ENCODE results near the gene EML6.

Gene EML6

GRCh38 chr2:54704688-54705605 is 18.5 kb upstream of the EML6 start:
- Histone ChIP-seq H3K36me3 (no peaks in the 10 kb centered on the region), H3K4me2 (no peak overlapping the region), H3K27me3 (peaks cover 39% of the 10 kb centered on the region), H3K9me3 (no peaks in the 10 kb centered on the region), H3K9ac (no peak overlapping the region), H4K20me1 (peaks cover 24% of the 10 kb centered on the region), H3K4me3 (no peak overlapping the region), H3K4me1 (peaks cover 9% of the 10 kb centered on the region), H3K27ac (no peak overlapping the region)
- no peak for TF ChIP-seq Cebpa-rat (IDR thresholded peaks at IDR 0.05)

- Histone ChIP-seq H4K20me1 (peaks cover 29% of the 10 kb centered on the region), H3K9me3 (no peaks in the 10 kb centered on the region), H3K36me3 (no peaks in the 10 kb centered on the region), H3K4me2 (no peak overlapping the region), H3K4me1 (peaks cover 9% of the 10 kb centered on the region), H3K27me3 (peaks cover 51% of the 10 kb centered on the region), H3K4me3 (no peak overlapping the region), H3K9ac (no peak overlapping the region), H3K27ac (no peak overlapping the region)
- TF ChIP-seq Cebpa-rat (IDR thresholded peaks at IDR 0.05) = no peak
These were observed 16.8 kb upstream of the EML6 start for GRCh38 chr2:54706622-54707021.

GRCh38 chr2:54708584-54709335 is 14.7 kb upstream of the EML6 start:
- Histone ChIP-seq H3K4me1 (peaks cover 9% of the 10 kb centered on the region), H3K4me3 (peak overlapping the region; percentile 46), H3K9me3 (no peaks in the 10 kb centered on the region), H3K4me2 (peak overlapping the region; percentile 30), H3K9ac (no peak overlapping the region), H4K20me1 (peaks cover 29% of the 10 kb centered on the region), H3K27me3 (peaks cover 54% of the 10 kb centered on the region), H3K27ac (no peak overlapping the region), H3K36me3 (no peaks in the 10 kb centered on the region)
- TF ChIP-seq Cebpa-rat (IDR thresholded peaks at IDR 0.05) = no peak

- Histone ChIP-seq H3K4me2 (peak overlapping the region; percentile 30; the same call in 1 of the 2 replicates), H4K20me1 (peaks cover 29% of the 10 kb centered on the region), H3K9ac (no peak overlapping the region), H3K27ac (no peak overlapping the region), H3K4me1 (peaks cover 9% of the 10 kb centered on the region), H3K9me3 (no peaks in the 10 kb centered on the region), H3K36me3 (no peaks in the 10 kb centered on the region), H3K4me3 (no peak overlapping the region), H3K27me3 (peaks cover 54% of the 10 kb centered on the region)
- no peak for TF ChIP-seq Cebpa-rat (IDR thresholded peaks at IDR 0.05)
These were observed 14.1 kb upstream of the EML6 start for GRCh38 chr2:54709336-54709809.

- H3K27me3 ChIP-seq = peaks cover 54% of the 10 kb centered on the region
- H3K9me3 ChIP-seq = no peaks in the 10 kb centered on the region
- H3K4me1 ChIP-seq = peaks cover 9% of the 10 kb centered on the region
- H4K20me1 ChIP-seq = peaks cover 29% of the 10 kb centered on the region
- TF ChIP-seq Cebpa-rat (IDR thresholded peaks at IDR 0.05) = no peak
- H3K4me2 ChIP-seq = no peak overlapping the region
- H3K9ac ChIP-seq = no peak overlapping the region
- no peak overlapping the region for H3K4me3 ChIP-seq
- H3K27ac ChIP-seq = no peak overlapping the region
- no peaks in the 10 kb centered on the region for H3K36me3 ChIP-seq
These were observed 13.2 kb upstream of the EML6 start for GRCh38 chr2:54710216-54710615.

- H3K9ac ChIP-seq = no peak overlapping the region
- peaks cover 40% of the 10 kb centered on the region for H3K27me3 ChIP-seq
- TF ChIP-seq Cebpa-rat (IDR thresholded peaks at IDR 0.05) = no peak
- peaks cover 29% of the 10 kb centered on the region for H4K20me1 ChIP-seq
- no peaks in the 10 kb centered on the region for H3K36me3 ChIP-seq
- H3K4me1 ChIP-seq = peaks cover 9% of the 10 kb centered on the region
- H3K4me3 ChIP-seq = no peak overlapping the region
- no peak overlapping the region for H3K4me2 ChIP-seq
- H3K27ac ChIP-seq = no peak overlapping the region
- no peaks in the 10 kb centered on the region for H3K9me3 ChIP-seq
These were observed 10.9 kb upstream of the EML6 start for GRCh38 chr2:54712516-54712915.

GRCh38 chr2:54714996-54715395 is 8.5 kb upstream of the EML6 start:
- no peak overlapping the region for H3K4me2 ChIP-seq
- H3K27ac ChIP-seq = no peak overlapping the region
- H4K20me1 ChIP-seq = peaks cover 4% of the 10 kb centered on the region; the same call in 1 of the 2 replicates
- H3K36me3 ChIP-seq = no peaks in the 10 kb centered on the region
- no peak overlapping the region for H3K9ac ChIP-seq
- no peaks in the 10 kb centered on the region for H3K9me3 ChIP-seq
- H3K4me3 ChIP-seq = no peak overlapping the region
- peaks cover 15% of the 10 kb centered on the region for H3K27me3 ChIP-seq
- no peak for TF ChIP-seq Cebpa-rat (IDR thresholded peaks at IDR 0.05)
- H3K4me1 ChIP-seq = no peaks in the 10 kb centered on the region

GRCh38 chr2:54716375-54716774 is 7.1 kb upstream of the EML6 start:
- H3K9me3 ChIP-seq = no peaks in the 10 kb centered on the region
- no peak overlapping the region for H3K27ac ChIP-seq
- H3K27me3 ChIP-seq = peaks cover 3% of the 10 kb centered on the region
- no peaks in the 10 kb centered on the region for H4K20me1 ChIP-seq
- H3K9ac ChIP-seq = no peak overlapping the region
- TF ChIP-seq Cebpa-rat (IDR thresholded peaks at IDR 0.05) = no peak
- H3K4me1 ChIP-seq = no peaks in the 10 kb centered on the region
- H3K4me3 ChIP-seq = no peak overlapping the region
- no peaks in the 10 kb centered on the region for H3K36me3 ChIP-seq
- no peak overlapping the region for H3K4me2 ChIP-seq

GRCh38 chr2:54720563-54720962 is 2.9 kb upstream of the EML6 start:
- H3K36me3 ChIP-seq = no peaks in the 10 kb centered on the region
- H3K27me3 ChIP-seq = peaks cover 21% of the 10 kb centered on the region
- H3K4me2 ChIP-seq = no peak overlapping the region
- no peaks in the 10 kb centered on the region for H3K9me3 ChIP-seq
- H3K9ac ChIP-seq = no peak overlapping the region
- H3K4me1 ChIP-seq = peaks cover 20% of the 10 kb centered on the region
- peaks cover 15% of the 10 kb centered on the region for H4K20me1 ChIP-seq
- H3K4me3 ChIP-seq = no peak overlapping the region
- no peak overlapping the region for H3K27ac ChIP-seq
- no peak for TF ChIP-seq Cebpa-rat (IDR thresholded peaks at IDR 0.05)

GRCh38 chr2:54722641-54723040 is 821 bp upstream of the EML6 start:
- Histone ChIP-seq H3K36me3 (no peaks in the 10 kb centered on the region), H3K4me1 (peaks cover 20% of the 10 kb centered on the region), H3K9ac (peak overlapping the region; percentile 73), H3K27ac (no peak overlapping the region), H3K27me3 (peaks cover 41% of the 10 kb centered on the region), H3K9me3 (no peaks in the 10 kb centered on the region), H3K4me3 (peak overlapping the region; percentile 75), H3K4me2 (peak overlapping the region; percentile 87), H4K20me1 (peaks cover 21% of the 10 kb centered on the region)
- no peak for TF ChIP-seq Cebpa-rat (IDR thresholded peaks at IDR 0.05)

Data from BLaER1 (cell line).